ENCODE results near the gene DPY19L1. TPM values are rescaled to one million over a fixed set of nuclear protein-coding genes. Genes with fewer than 3 reads are reported as not detected.

Gene DPY19L1
- total RNA-seq, 1 donor from 2014 or later, result 48.2 TPM

DNA sequence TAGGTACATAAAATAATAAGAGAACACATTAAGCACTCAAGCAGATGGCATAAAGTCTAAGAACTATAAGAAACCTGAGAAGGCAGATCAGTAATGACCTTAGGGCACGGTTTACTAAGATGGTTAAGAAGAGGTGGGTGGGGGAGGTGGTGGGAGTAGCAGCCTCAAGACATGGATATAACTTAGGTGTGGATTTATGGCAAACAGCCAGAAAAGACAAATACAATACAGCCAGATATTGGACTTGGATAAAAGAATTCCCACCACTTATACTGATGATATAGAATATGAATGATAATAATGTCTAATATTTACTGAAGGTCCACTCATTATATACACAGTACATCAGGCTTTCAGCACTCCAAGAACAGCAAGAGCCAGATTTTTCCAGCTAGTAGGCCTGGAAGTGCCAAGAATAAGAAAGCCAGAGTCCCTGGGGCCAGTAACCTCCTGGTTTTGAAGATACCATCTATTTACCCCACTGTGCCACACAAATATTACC is 11.9 kb downstream of the DPY19L1 start:
- H3K4me3 Mint-ChIP-seq, result no peak overlapping the region
- Histone ChIP-seq H3K9me3 (ENCODE audit: low read depth) (no peaks in the 10 kb centered on the region), H3K4me2 (no peak overlapping the region), H3K36me3 (no peaks in the 10 kb centered on the region), H3K27me3 (no peaks in the 10 kb centered on the region), H3F3A (ENCODE audit: low read depth) (peaks cover 3% of the 10 kb centered on the region), H3K9ac (no peak overlapping the region), H4K20me1 (ENCODE audit: low read depth) (peaks cover 30% of the 10 kb centered on the region), H2AFZ (replicated peaks) (no peak overlapping the region), H3K79me2 (ENCODE audit: low read depth) (peaks cover 94% of the 10 kb centered on the region), H3K4me1 (peaks cover 6% of the 10 kb centered on the region), H3K4me3 (no peak overlapping the region), H3K27ac (no peak overlapping the region)
- peaks cover 12% of the 10 kb centered on the region for H3K4me1 Mint-ChIP-seq
- peaks cover 19% of the 10 kb centered on the region for H3K36me3 Mint-ChIP-seq
- no peak overlapping the region for H3K27ac Mint-ChIP-seq
- TF ChIP-seq, protein P1, sequence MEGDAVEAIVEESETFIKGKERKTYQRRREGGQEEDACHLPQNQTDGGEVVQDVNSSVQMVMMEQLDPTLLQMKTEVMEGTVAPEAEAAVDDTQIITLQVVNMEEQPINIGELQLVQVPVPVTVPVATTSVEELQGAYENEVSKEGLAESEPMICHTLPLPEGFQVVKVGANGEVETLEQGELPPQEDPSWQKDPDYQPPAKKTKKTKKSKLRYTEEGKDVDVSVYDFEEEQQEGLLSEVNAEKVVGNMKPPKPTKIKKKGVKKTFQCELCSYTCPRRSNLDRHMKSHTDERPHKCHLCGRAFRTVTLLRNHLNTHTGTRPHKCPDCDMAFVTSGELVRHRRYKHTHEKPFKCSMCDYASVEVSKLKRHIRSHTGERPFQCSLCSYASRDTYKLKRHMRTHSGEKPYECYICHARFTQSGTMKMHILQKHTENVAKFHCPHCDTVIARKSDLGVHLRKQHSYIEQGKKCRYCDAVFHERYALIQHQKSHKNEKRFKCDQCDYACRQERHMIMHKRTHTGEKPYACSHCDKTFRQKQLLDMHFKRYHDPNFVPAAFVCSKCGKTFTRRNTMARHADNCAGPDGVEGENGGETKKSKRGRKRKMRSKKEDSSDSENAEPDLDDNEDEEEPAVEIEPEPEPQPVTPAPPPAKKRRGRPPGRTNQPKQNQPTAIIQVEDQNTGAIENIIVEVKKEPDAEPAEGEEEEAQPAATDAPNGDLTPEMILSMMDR (IDR thresholded peaks at IDR 0.05), result no peak
- TF ChIP-seq EZH2 (IDR thresholded peaks at IDR 0.05) (no peak), EZH2phosphoT487 (IDR thresholded peaks at IDR 0.05) (no peak)
- no peak for DNase-seq (ENCODE audit: low spot score)
- H3K27me3 Mint-ChIP-seq (ENCODE audit: insufficient read depth, low read depth), result no peaks in the 10 kb centered on the region
- H3K9me3 Mint-ChIP-seq, result peaks cover 11% of the 10 kb centered on the region

DNA sequence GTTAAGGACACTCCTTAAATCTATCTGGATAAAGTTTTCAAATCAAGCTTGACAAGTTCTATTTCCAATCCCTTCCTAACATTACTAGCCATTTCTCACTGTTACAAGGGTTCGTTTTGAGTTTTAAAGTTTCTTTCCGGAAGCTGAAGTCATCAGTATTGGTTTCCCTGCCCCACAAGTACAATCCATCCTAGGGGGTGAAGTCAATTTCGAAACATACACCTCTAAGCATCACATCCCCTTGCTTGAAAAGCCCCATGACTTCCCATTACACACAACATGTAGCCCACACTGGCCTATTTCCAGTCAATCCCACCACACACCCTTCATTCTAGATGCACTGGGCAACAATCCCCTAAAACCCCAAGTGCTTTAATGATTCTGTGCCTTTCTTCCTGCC is 13.0 kb downstream of the DPY19L1 start:
- Histone ChIP-seq H3K27me3 (no peaks in the 10 kb centered on the region), H3K4me3 (no peak overlapping the region), H3K4me2 (no peak overlapping the region), H3K4me1 (peaks cover 13% of the 10 kb centered on the region), H4K20me1 (ENCODE audit: low read depth) (peaks cover 28% of the 10 kb centered on the region), H3F3A (ENCODE audit: low read depth) (peaks cover 3% of the 10 kb centered on the region), H2AFZ (replicated peaks) (no peak overlapping the region), H3K9me3 (ENCODE audit: low read depth) (no peaks in the 10 kb centered on the region), H3K27ac (no peak overlapping the region), H3K9ac (no peak overlapping the region), H3K79me2 (ENCODE audit: low read depth) (peaks cover 90% of the 10 kb centered on the region), H3K36me3 (no peaks in the 10 kb centered on the region)
- Mint-ChIP-seq H3K9me3 (peaks cover 11% of the 10 kb centered on the region), H3K36me3 (peaks cover 19% of the 10 kb centered on the region), H3K4me3 (no peak overlapping the region), H3K27me3 (ENCODE audit: insufficient read depth, low read depth) (no peaks in the 10 kb centered on the region), H3K27ac (no peak overlapping the region), H3K4me1 (peaks cover 10% of the 10 kb centered on the region)
- no peak for DNase-seq (ENCODE audit: low spot score)
- TF ChIP-seq EZH2 (IDR thresholded peaks at IDR 0.05) (no peak), EZH2phosphoT487 (IDR thresholded peaks at IDR 0.05) (no peak)

DNA sequence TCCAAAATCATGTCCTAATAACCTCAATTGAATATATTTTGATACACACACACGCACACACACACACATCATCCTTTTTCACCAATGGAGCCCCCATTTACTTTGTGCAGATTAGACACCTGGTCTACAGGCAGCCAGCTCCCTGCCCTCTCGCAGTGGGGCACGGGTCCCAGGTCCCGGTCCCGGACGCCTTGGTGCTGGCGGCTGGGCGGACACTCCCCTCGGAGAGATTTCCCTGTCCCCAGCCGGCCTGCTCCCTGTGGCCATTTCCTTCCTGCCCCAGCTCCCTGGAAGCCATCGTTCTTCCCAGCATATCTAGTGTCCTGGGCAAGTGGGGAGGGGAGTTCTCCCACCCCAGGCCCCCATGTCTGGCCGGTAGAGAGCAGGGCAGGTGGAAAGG is 14.6 kb downstream of the DPY19L1 start:
- TF ChIP-seq EZH2 (IDR thresholded peaks at IDR 0.05), result no peak
- TF ChIP-seq EZH2phosphoT487 (IDR thresholded peaks at IDR 0.05), result no peak
- TF ChIP-seq, protein P1 (IDR thresholded peaks at IDR 0.05), result no peak
- peaks cover 5% of the 10 kb centered on the region for H3K9me3 Mint-ChIP-seq
- H3K4me3 Mint-ChIP-seq, result no peak overlapping the region
- peaks cover 1% of the 10 kb centered on the region for H3K36me3 ChIP-seq
- no peak overlapping the region for H3K4me3 ChIP-seq
- peaks cover 15% of the 10 kb centered on the region for H3K4me1 ChIP-seq
- H3K27ac Mint-ChIP-seq, result no peak overlapping the region
- H3K36me3 Mint-ChIP-seq, result peaks cover 14% of the 10 kb centered on the region
- no peak overlapping the region for H3K27ac ChIP-seq
- H4K20me1 ChIP-seq (ENCODE audit: low read depth), result peaks cover 26% of the 10 kb centered on the region
- H3F3A ChIP-seq (ENCODE audit: low read depth), result peaks cover 3% of the 10 kb centered on the region
- no peak overlapping the region for H3K4me2 ChIP-seq
- H3K79me2 ChIP-seq (ENCODE audit: low read depth), result peaks cover 88% of the 10 kb centered on the region
- H3K27me3 ChIP-seq, result no peaks in the 10 kb centered on the region
- peaks cover 11% of the 10 kb centered on the region for H3K4me1 Mint-ChIP-seq
- no peak overlapping the region for H2AFZ ChIP-seq (replicated peaks)
- no peaks in the 10 kb centered on the region for H3K27me3 Mint-ChIP-seq (ENCODE audit: insufficient read depth, low read depth)
- no peaks in the 10 kb centered on the region for H3K9me3 ChIP-seq (ENCODE audit: low read depth)
- H3K9ac ChIP-seq, result no peak overlapping the region
- DNase-seq (ENCODE audit: low spot score), result no peak

DNA sequence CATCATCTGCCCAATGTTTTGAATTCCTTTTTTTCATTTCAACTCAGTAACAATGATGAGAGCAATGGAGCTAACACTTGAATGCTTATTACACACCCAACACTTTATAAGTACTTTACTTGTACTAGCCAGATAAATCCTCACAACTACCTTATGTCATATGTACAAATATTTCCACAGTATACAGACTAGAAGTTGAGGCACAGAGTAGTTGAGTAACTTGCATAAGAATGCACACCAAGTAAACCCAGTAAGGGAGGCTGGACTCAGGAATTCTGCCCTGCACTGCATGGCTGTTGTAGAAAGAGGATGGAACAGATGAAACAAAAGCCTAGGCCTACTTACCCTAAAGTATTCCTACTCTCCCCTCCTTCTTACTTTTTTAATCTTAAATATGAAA is 15.8 kb downstream of the DPY19L1 start:
- H2AFZ ChIP-seq (replicated peaks), result no peak overlapping the region
- peaks cover 3% of the 10 kb centered on the region for H3K36me3 ChIP-seq
- peaks cover 11% of the 10 kb centered on the region for H3K4me1 Mint-ChIP-seq
- H3K27me3 Mint-ChIP-seq (ENCODE audit: insufficient read depth, low read depth), result no peaks in the 10 kb centered on the region
- peaks cover 18% of the 10 kb centered on the region for H4K20me1 ChIP-seq (ENCODE audit: low read depth)
- no peaks in the 10 kb centered on the region for H3K27me3 ChIP-seq
- H3K27ac ChIP-seq, result no peak overlapping the region
- no peak for TF ChIP-seq EZH2phosphoT487 (IDR thresholded peaks at IDR 0.05)
- TF ChIP-seq, protein P1 (IDR thresholded peaks at IDR 0.05), result no peak
- TF ChIP-seq EZH2 (IDR thresholded peaks at IDR 0.05), result no peak
- no peaks in the 10 kb centered on the region for H3K9me3 ChIP-seq (ENCODE audit: low read depth)
- no peak overlapping the region for H3K27ac Mint-ChIP-seq
- H3K36me3 Mint-ChIP-seq, result peaks cover 13% of the 10 kb centered on the region
- peaks cover 15% of the 10 kb centered on the region for H3K4me1 ChIP-seq
- peaks cover 3% of the 10 kb centered on the region for H3F3A ChIP-seq (ENCODE audit: low read depth)
- peaks cover 3% of the 10 kb centered on the region for H3K9me3 Mint-ChIP-seq
- H3K4me2 ChIP-seq, result no peak overlapping the region
- no peak overlapping the region for H3K9ac ChIP-seq
- H3K4me3 ChIP-seq, result no peak overlapping the region
- peaks cover 79% of the 10 kb centered on the region for H3K79me2 ChIP-seq (ENCODE audit: low read depth)
- H3K4me3 Mint-ChIP-seq, result no peak overlapping the region
- DNase-seq (ENCODE audit: low spot score), result no peak
